ENCODE results near the gene GABRD.

- TF ChIP-seq CTCF (IDR thresholded peaks at IDR 0.05) (no peak), POLR2A (IDR thresholded peaks at IDR 0.05) (no peak)
These were observed 30.8 kb upstream of the GABRD start for GRCh38 chr1:1988061-1988945.

Measured in right lobe of liver (tissue), 4 donors.